Measurements from ENCODE around the gene ZSCAN25. TPM values are rescaled to one million over a fixed set of nuclear protein-coding genes. Genes with fewer than 3 reads are reported as not detected.

Gene ZSCAN25
- total RNA-seq, 1 donor from 2014 or later: 8.7 TPM

GRCh38 chr7:99668541-99668940, 51.8 kb downstream of the ZSCAN25 start:
- no peaks in the 10 kb centered on the region for H3F3A ChIP-seq (ENCODE audit: low read depth)
- no peak for TF ChIP-seq EZH2 (IDR thresholded peaks at IDR 0.05)
- no peak for TF ChIP-seq CTCF (IDR thresholded peaks at IDR 0.05)
- TF ChIP-seq EZH2phosphoT487 (IDR thresholded peaks at IDR 0.05): no peak
- H3K9ac ChIP-seq: no peak overlapping the region
- no peak overlapping the region for H2AFZ ChIP-seq (replicated peaks)
- H3K27ac ChIP-seq: no peak overlapping the region
- Mint-ChIP-seq H3K4me3 (no peak overlapping the region), H3K9me3 (no peaks in the 10 kb centered on the region), H3K27ac (no peak overlapping the region), H3K27me3 (ENCODE audit: insufficient read depth, low read depth) (no peaks in the 10 kb centered on the region), H3K4me1 (no peaks in the 10 kb centered on the region), H3K36me3 (no peaks in the 10 kb centered on the region)
- no peaks in the 10 kb centered on the region for H3K4me1 ChIP-seq
- H3K79me2 ChIP-seq (ENCODE audit: low read depth): no peaks in the 10 kb centered on the region
- H3K9me3 ChIP-seq (ENCODE audit: low read depth): no peaks in the 10 kb centered on the region
- no peaks in the 10 kb centered on the region for H3K36me3 ChIP-seq
- no peaks in the 10 kb centered on the region for H3K27me3 ChIP-seq
- H4K20me1 ChIP-seq (ENCODE audit: low read depth): no peaks in the 10 kb centered on the region
- H3K4me2 ChIP-seq: no peak overlapping the region
- H3K4me3 ChIP-seq: no peak overlapping the region
- DNase-seq (ENCODE audit: low spot score): no peak

- Histone ChIP-seq H3K79me2 (ENCODE audit: low read depth) (no peaks in the 10 kb centered on the region), H3K9me3 (ENCODE audit: low read depth) (no peaks in the 10 kb centered on the region), H3K36me3 (no peaks in the 10 kb centered on the region), H3K27ac (no peak overlapping the region), H4K20me1 (ENCODE audit: low read depth) (no peaks in the 10 kb centered on the region), H3F3A (ENCODE audit: low read depth) (no peaks in the 10 kb centered on the region), H3K9ac (no peak overlapping the region), H3K4me2 (no peak overlapping the region), H3K4me3 (no peak overlapping the region), H3K4me1 (no peaks in the 10 kb centered on the region), H2AFZ (replicated peaks) (no peak overlapping the region), H3K27me3 (no peaks in the 10 kb centered on the region)
- H3K27ac Mint-ChIP-seq: no peak overlapping the region
- TF ChIP-seq EZH2phosphoT487 (IDR thresholded peaks at IDR 0.05) (no peak), EZH2 (IDR thresholded peaks at IDR 0.05) (no peak), CTCF (IDR thresholded peaks at IDR 0.05) (no peak)
- no peaks in the 10 kb centered on the region for H3K27me3 Mint-ChIP-seq (ENCODE audit: insufficient read depth, low read depth)
- H3K9me3 Mint-ChIP-seq: no peaks in the 10 kb centered on the region
- H3K4me3 Mint-ChIP-seq: no peak overlapping the region
- H3K36me3 Mint-ChIP-seq: no peaks in the 10 kb centered on the region
- H3K4me1 Mint-ChIP-seq: no peaks in the 10 kb centered on the region
- DNase-seq (ENCODE audit: low spot score): no peak
These were observed 53.0 kb downstream of the ZSCAN25 start for GRCh38 chr7:99669782-99670181.

GRCh38 chr7:99672573-99672972, 55.8 kb downstream of the ZSCAN25 start:
- H3F3A ChIP-seq (ENCODE audit: low read depth): no peaks in the 10 kb centered on the region
- H3K27ac ChIP-seq: no peak overlapping the region
- no peak overlapping the region for H2AFZ ChIP-seq (replicated peaks)
- H3K9me3 ChIP-seq (ENCODE audit: low read depth): no peaks in the 10 kb centered on the region
- H3K4me2 ChIP-seq: no peak overlapping the region
- H3K4me1 ChIP-seq: no peaks in the 10 kb centered on the region
- H3K36me3 ChIP-seq: no peaks in the 10 kb centered on the region
- Mint-ChIP-seq H3K27ac (no peak overlapping the region), H3K4me1 (no peaks in the 10 kb centered on the region), H3K36me3 (no peaks in the 10 kb centered on the region), H3K9me3 (no peaks in the 10 kb centered on the region), H3K27me3 (ENCODE audit: insufficient read depth, low read depth) (no peaks in the 10 kb centered on the region), H3K4me3 (no peak overlapping the region)
- TF ChIP-seq CTCF (IDR thresholded peaks at IDR 0.05) (no peak), EZH2phosphoT487 (IDR thresholded peaks at IDR 0.05) (no peak), EZH2 (IDR thresholded peaks at IDR 0.05) (no peak)
- no peak overlapping the region for H3K4me3 ChIP-seq
- H3K27me3 ChIP-seq: no peaks in the 10 kb centered on the region
- H3K79me2 ChIP-seq (ENCODE audit: low read depth): no peaks in the 10 kb centered on the region
- no peak for DNase-seq (ENCODE audit: low spot score)
- no peaks in the 10 kb centered on the region for H4K20me1 ChIP-seq (ENCODE audit: low read depth)
- no peak overlapping the region for H3K9ac ChIP-seq
